Thoracic aorta (tissue), 2 donors: ENCODE measurements around the gene PBLD. TPM values are rescaled to one million over a fixed set of nuclear protein-coding genes. Genes with fewer than 3 reads are reported as not detected.

Experiments used
- ATAC-seq: fragments of 150-250 bp; one replicate; pipeline ENCODE4 v1.8.0; 2017; ENCODE audit warnings: low read depth; ENCODE audit not compliant: insufficient number of reproducible peaks, low FRiP score
- DNase-seq: peaks from one replicate; pipeline ENCODE4 v3.0.0-alpha.2; 2020; ENCODE audit warnings: low spot score
- H3K27ac ChIP-seq, 2 donors: fragments of 200-600 bp; sonication (generic); 1 replicate in 1 of 2; 2 replicates in 1 of 2; pipeline ENCODE4 v1.5.1; 2016; ENCODE audit warnings: mild to moderate bottlenecking in 2 of 2, moderate library complexity in 2 of 2
- H3K27me3 ChIP-seq: fragments of 200-600 bp; sonication (generic); replicated peaks from 2 replicates; pipeline ENCODE4 v1.6.0; 2016; ENCODE audit warnings: mild to moderate bottlenecking; ENCODE audit not compliant: insufficient read depth
- H3K36me3 ChIP-seq: fragments of 200-600 bp; sonication (generic); one replicate; pipeline ENCODE4 v1.5.1; 2016
- H3K4me1 ChIP-seq, 2 donors: fragments of 200-600 bp; sonication (generic); 1 replicate in 1 of 2; 2 replicates in 1 of 2; pipeline versions ENCODE4 v1.5.1 to v1.6.0; 2016; ENCODE audit warnings: low read depth in 2 of 2, mild to moderate bottlenecking in 1 of 2; ENCODE audit not compliant: control insufficient read depth in 1 of 2
- H3K4me3 ChIP-seq: fragments of 200-600 bp; sonication (generic); 2 replicates; pipeline ENCODE4 v1.5.1; 2016; ENCODE audit warnings: mild to moderate bottlenecking
- H3K9me3 ChIP-seq: fragments of 200-600 bp; sonication (generic); 2 replicates; pipeline ENCODE4 v1.5.1; 2016
- CTCF ChIP-seq: fragments of 200-600 bp; sonication (generic); IDR thresholded peaks from one replicate; pipeline ENCODE4 v1.5.1; 2019; ENCODE audit warnings: antibody characterized with exemption
- total RNA-seq, 2 donors: library from RNA; depleted of rRNA; stranded (reverse); fragments of >200 nt; gene quantifications; one replicate each; pipeline versions ENCODE4 v1.1.0 to v1.2.3, GENCODE V29; 2016

Gene PBLD
- total RNA-seq, 2 donors from 2014 or later: 8.0 to 9.5 TPM

DNA sequence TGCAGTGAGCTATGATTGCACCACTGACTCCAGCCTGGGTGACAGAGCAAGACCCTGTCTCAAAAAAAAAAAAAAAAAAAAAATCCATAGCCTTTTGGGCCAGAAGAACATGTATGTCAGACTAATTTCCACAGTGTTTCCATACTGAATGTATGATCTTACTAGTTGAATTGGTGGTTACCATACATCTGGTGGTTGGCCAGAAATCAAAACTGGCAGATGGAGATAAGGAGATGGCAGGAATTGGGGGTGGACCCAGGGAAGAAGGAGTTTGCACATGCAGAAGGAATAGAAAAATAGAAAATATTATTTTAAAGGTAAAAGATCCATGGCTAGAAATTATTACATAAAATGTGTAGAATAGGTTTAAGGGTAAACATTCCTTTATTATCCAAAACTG, 97.1 kb downstream of the PBLD start:
- no peak for TF ChIP-seq CTCF
- DNase-seq (no peak), ATAC-seq (no peak)
- peaks cover 0 to 8% of the 10 kb centered on the region in 2 donors for H3K4me1 ChIP-seq
- H3K9me3 ChIP-seq: no peaks in the 10 kb centered on the region
- no peaks in the 10 kb centered on the region for H3K36me3 ChIP-seq
- H3K27ac ChIP-seq: no peak overlapping the region
- no peaks in the 10 kb centered on the region for H3K27me3 ChIP-seq
- no peak overlapping the region for H3K4me3 ChIP-seq

DNA sequence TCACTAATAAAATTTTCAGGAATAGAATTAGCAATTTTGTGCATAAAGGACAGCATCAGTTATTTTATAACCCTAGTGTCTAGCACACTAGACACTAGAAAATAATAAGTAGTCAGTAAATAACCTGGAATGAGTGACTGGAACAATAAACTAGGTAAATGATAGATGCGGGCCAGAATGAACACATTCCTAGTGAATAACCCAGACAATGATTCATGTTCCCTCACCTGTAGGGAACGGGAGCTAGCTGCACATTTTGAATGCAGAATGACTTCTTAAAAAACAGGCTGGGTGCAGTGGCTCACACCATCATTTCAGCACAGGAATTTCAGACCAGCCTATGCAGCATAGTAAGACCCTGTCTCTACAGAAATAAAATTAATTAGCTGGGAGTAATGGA, 97.6 kb downstream of the PBLD start:
- TF ChIP-seq CTCF: no peak
- no peak for DNase-seq
- Histone ChIP-seq H3K36me3 (no peaks in the 10 kb centered on the region), H3K27me3 (no peaks in the 10 kb centered on the region), H3K9me3 (no peaks in the 10 kb centered on the region), H3K4me3 (no peak overlapping the region), H3K27ac (no peak overlapping the region), H3K4me1 (peaks cover 0 to 9% of the 10 kb centered on the region in 2 donors)
- no peak for ATAC-seq

- H3K4me1 ChIP-seq: peaks cover 0 to 9% of the 10 kb centered on the region in 2 donors
- no peak for TF ChIP-seq CTCF
- ATAC-seq: no peak
- H3K36me3 ChIP-seq: no peaks in the 10 kb centered on the region
- no peak for DNase-seq
- H3K27ac ChIP-seq: no peak overlapping the region
- H3K27me3 ChIP-seq: no peaks in the 10 kb centered on the region
- H3K9me3 ChIP-seq: no peaks in the 10 kb centered on the region
- no peak overlapping the region for H3K4me3 ChIP-seq
These were observed 99.7 kb downstream of the PBLD start for GRCh38 chr10:68233046-68233445.

Other genes with a start within 250 kb of the PBLD start
- gene MYPN, start 223.4 kb downstream of the PBLD start, total RNA-seq: not detected
- not detected for gene ATOH7, start 100.8 kb downstream of the PBLD start, total RNA-seq
- gene HNRNPH3, start 864 bp downstream of the PBLD start, total RNA-seq: 10 to 100 TPM; 47.1 to 68.7 TPM
- gene RUFY2, start 74.3 kb upstream of the PBLD start, total RNA-seq: 10 to 100 TPM; 27.5 to 44.0 TPM
- 1 to 10 TPM; 1.6 to 5.1 TPM for gene DNA2, start 139.0 kb upstream of the PBLD start, total RNA-seq
- gene SLC25A16, start 194.6 kb upstream of the PBLD start, total RNA-seq: 10 to 100 TPM; 16.9 to 26.2 TPM
- 1 to 10 TPM; 2.4 to 4.0 TPM for gene TET1, start 227.4 kb upstream of the PBLD start, total RNA-seq